ENCODE data around the gene COBL.

The COBL gene

DNA sequence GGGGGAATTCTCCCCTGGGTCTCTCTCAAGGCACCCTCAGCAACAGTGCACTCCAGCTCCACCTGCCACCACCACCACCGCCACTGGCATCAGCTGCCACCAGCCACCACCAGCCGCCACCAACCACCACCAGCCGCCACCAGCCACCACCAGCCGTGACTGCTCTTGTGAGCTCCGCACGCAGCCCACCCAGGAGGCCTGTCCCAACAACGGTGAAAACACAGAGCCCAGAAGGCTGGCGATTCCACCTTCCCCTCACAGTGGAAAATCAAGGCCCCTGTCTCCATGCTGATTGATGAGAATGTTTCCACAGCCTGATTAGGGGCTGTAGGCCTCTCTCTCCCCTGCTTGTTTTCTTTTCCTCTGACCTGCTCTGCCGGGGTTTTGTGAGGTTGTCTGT is 41.1 kb downstream of the COBL start:
- DNase-seq = no peak

DNA sequence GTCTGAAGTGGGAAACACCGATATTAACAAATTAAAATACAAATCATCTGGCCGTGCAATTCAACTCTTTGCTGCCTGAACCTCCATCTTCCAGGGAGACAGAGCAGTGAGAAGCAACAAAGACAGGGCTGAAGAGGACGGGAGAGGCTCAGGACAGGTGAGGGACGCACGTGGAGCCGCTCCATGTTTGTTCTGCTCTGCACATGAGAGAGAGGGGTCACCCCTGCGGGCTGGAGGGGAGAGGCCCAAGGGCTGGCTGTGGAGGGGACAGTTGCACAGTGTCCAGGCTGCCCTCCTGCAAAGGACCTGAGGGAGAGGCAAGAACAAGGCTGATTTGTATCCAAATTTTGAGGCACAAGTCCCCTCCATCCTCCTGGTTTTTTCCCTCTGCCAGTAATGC is 41.7 kb downstream of the COBL start:
- no peak for DNase-seq

DNA sequence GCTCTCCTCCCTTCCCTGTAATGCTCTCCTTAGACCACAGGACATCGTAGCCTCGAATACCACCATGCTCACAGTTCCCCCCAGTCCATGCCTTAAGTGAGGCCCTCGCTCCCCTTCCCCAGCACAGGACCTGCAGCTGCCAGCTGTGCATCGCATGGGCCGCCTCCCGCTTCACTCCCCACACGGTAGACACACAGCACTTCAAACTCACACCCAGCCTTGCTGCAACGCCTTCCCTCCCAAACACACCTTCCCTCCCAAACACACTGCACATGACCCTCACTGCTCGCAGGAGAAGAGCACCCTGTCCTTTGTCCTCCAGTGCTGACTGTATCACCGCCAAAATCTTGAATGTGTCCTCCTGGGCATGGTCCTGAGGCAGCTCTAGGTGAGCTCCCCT is 42.6 kb downstream of the COBL start:
- DNase-seq = no peak

DNA sequence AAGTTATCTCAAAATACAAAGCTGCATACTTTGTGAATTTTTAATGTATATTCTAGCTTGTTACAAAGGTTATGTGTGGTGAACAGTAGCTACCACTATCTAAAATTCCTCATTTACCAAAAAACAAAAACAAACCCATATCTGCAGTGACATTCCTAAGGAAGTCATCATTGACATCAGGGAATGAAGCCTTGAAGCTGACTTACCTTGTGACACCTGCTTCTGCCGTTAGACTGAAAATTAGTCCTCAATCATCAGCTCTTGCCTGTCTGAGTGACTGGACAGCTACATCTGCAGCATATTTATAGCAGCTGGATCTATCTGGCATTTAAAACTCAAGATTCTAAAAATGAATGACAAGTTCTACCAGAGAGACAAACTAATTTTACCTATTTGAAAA is 43.2 kb downstream of the COBL start:
- DNase-seq = no peak

DNA sequence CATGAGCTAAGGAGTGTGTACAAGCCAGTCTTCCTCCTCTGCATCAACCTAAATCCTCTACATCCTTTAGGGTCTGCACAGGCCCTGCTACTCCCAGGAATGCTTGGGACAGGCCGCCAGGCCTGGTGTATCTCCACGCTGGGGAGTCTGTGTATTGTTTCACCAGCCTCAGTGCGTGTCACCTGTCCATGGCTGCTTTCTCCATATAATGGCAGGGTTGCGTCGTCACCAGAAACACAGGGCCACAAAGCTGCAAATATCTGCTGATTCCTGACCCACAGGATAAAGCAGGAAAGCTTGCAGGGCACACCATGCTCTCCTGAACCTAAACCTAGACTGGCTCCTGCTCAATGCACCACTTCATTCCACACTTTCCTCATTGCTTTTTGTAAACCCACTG is 45.6 kb downstream of the COBL start:
- DNase-seq = no peak

DNA sequence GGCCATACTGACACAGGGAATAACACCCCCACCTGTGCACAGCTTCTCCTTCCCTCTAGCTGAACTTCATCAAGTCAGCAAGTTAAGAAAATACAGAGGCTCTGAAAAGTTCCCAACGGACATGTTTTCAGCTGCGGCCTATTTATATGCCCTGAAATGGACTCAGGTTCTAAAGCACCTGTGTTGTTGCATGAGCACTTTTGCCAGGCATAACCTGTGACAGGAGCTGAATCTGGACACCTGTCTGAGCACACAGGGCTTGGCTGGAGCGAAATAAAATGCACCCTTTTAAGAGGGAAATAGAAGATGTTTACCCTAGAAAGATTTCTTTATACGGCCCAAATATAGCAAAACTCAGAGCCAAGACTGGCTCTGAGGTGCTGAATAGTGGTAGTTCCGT is 46.7 kb downstream of the COBL start:
- no peak for DNase-seq

DNA sequence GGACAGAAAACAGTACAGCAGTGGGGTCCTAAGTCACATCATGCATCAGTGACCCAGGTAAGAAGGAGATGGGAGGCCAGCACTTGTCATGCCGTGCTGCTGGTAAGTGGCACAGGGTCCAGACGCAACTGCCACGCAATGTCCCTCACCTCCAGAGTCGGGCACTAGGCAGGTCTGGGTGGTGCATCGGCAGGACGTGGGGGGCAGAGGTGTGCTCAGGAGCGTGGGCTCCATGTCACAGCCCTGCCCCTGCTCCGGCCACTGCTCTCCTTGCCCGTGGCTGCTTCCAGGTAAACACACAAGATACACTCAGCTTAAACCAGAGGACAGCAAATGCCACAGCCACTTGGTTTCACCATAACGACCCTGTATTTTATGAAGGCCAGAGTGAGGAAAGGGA is 47.3 kb downstream of the COBL start:
- DNase-seq = no peak

DNA sequence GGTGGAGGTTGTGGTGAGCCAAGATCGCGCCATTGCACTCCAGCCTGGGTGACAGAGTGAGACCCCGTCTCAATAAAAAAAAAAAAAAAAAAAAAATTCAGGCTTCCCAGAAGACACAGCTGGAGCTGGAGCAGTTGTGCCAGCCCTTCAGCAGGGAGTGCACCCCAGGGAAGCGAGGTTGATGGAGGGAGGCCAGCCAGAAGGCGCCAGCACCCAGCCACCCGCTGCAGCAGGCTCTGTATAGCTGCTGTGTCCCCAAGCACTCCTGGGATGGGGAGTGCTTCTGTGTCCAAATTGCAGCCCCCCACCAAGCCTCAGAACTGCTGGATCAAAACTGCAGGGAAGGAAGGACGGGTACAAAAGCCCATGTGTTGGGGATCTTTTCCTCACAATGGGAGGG is 47.8 kb downstream of the COBL start:
- no peak for DNase-seq

DNA sequence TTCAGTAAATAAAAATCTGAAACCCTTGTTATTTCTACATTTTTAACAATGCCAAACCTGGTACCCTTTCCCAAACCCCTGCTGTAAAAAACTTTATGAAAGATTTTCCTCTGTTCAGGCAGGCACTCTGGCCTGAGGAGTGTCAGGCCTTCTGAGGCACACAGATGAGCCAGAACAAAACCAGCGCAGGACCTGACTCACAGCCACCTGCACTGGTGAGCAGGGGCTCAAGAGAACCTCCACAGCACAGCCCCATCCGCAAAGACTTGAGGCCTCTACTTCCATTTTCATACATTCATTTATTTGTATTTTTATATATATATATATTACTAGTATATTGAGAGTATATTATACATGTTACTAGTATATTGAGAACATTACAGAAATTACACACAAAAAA is 49.4 kb downstream of the COBL start:
- DNase-seq = no peak

DNA sequence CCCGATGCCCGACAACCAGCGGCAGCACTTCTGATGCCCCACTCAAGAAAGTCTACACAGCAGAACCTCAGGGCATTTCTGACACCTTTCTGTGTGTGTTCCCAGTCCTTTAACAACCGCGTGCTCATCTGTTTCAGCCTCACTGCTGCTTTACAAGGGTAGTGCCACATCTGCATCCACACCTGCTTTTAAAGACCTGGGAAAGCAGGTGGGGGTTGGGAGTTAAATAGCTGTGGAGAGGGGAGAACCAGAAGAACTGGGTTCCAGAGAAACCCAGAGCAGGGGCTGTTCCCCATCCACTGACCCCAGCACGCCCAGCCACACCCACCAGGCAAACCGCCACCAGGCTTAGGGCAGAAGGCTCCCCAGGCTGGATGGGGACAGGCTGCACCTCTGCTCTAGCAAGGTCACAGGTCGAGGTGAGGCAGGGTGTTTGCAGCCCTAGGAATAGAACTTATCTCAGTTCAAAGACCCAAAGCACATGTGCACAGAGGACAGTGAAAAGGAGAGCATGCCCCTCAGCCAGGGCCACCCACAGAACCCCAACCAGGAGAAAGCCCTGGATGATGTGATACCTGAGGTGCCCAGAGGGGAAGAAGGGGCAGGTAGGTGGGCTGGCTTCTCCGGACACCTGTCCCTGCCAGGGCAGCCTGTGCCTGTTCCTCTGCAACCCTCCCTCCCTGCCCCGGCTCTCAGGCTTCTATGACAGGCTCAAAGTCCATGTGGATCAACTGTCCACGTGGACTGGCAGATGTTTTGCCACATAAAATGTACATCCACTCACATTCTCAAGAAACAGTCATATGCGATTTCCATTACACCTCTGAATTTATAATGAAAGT is 51.3 kb downstream of the COBL start:
- DNase-seq = no peak

DNA sequence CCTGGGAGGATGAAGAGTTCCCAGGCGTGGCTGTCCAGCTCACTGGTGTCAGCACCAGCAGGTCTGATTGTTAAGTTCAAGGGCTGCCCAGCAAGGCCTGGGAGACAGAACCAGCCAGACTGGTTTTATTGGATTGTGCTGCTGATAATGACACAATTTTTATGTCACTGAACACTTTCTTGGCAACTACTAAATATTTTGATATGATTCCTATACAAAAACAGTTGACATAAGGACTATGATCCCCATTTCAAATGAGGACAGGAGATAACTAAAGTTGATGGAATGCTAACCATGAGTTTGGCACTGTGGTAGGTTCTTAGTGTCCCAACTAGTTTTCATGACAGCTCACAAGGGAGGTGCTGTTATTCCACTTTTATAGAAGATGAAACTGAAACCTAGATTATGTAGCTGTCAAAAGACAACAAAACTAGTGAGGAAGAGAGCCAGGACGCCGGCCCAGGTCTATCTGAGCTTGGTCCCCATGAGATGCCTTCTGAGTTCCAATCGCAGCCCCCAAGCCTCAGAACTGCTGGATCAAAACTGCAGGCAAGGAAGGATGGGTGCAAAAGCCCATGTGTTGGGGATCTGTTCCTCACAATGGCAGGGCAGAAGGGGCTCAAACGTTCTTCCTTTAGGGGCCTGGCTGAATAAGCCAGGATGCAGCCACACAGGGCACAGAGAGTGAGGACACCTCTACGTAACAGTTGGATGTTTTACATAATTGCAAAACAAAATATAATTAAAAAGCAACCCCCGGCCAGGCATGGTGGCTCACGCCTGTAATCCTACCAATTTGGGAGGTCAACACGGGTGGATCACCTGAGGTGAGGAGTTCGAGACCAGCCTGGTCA is 52.8 kb downstream of the COBL start:
- no peak for DNase-seq

DNA sequence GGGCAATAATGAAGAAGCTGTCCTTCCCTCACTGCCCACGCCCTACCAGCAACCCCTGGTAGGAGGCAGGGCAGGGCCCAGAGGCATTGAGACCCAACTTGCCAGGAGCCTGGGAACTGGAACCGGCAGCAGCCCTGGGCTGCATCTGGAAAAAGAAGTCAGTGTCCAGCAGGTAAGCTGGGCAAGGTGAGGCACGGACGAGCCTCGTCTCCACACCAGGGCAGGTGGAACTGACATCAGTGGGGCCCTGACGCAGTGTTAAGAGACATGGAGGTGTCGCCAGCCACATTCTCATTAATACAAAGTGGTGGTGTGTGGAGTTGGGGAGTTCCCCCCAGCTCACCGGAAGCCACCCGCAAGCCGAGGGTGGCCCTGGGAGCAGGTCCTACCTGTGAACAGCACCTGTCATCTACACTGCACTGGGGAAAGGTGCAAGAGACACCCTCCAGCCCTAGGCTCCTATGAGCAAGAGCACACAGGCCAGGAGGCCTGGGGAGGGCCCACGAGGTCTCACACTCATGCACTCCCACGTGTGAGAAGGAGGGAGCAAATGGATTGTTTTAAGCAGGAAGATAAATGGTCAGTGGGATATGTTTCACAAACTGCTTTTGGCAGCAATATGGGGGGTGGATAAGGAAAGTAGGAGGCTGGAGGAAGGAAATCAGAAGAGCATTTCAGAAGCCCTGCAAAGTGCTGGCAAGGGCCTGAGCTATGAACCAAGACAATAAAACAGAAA is 53.6 kb downstream of the COBL start:
- DNase-seq = no peak

DNA sequence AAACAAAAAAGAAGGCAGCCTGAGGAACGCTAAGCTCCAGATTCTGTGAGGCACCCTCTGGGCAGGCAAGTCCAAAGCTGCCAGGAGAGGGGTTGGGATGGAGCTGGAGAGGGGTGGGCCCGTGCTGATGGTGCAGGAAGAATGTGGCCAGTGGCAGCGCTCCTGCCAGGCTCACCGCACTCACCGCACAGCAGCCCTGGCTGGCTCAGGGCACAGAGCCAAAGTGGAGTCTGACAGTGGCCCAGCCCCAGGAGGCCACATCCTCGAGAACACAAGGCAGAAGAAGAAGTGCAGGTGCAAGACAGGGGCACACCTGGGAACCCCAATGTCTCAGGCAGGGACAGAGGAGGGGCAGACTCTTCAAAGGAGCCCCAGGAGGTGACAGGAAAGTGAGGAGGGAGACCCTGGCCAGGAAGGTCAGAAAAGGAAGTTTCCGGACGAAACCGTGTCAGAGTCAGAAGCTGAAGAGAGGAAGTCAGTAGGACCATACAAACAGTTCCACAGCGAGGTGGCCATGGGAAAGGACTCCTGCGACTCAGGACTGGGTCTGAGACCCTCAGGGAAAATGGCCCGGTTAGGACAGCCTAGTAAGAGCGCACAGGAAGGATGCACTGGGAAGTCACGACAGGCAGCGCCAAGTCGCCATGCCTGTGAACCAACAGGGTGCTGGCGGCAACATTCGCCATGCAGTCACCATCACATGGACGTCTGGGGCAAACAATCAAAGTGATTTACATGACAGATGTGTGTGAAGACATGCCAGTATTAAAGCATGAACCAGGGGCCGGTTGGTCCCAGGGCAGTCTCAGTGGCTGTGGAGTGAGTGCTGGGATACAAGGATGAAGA is 54.4 kb downstream of the COBL start:
- DNase-seq = no peak

DNA sequence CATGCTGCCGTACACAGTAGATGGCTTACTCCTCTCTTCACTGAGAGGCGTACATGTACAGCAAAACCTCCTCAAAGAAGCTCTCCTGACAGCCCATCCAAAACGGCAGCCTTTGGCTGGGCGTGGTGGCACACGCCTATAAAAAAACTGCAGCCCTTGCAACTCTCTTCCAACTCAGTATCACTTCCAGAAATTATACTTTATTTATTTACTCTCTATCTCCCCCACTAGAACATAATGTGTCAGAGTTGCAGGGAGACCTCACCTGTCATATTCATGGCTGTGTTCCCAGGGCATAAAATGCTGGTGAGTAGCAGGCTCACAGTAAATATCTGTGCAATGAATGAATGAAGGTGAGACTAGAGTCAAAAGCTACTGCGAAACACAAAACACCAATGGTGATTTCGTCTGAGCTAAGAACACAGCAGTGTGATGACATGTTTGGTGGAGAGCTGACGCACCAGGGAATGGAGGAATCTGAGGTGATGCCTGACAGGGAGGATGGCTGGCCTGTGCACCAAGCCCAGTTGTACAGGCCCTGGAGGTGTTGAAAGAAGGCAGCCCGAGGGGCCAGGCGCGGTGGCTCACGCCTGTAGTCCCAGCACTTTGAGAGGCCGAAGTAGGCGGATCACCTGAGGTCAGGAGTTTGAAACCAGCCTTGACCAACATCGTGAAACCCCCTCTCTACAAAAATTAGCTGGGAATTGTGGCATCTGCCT is 55.3 kb downstream of the COBL start:
- DNase-seq = no peak

DNA sequence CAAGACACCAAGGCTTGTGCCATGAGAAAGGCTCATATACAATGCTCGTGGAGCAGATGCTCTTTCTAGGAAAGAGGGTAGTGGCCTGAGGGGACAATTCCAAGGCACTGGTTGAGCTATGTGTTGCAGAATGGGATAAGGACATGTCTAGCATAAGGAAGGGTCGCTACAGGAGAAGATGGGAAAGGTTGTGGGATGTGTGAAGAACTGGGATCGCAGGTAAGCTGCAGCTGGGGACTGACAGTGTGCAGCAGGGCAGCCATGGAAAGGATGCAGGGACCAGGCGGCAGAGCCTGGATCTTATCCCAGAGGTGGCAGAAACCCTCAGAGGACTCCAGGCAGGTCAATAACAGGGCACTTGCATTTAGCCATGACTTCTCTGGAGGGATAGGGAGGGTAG is 56.1 kb downstream of the COBL start:
- no peak for DNase-seq

DNA sequence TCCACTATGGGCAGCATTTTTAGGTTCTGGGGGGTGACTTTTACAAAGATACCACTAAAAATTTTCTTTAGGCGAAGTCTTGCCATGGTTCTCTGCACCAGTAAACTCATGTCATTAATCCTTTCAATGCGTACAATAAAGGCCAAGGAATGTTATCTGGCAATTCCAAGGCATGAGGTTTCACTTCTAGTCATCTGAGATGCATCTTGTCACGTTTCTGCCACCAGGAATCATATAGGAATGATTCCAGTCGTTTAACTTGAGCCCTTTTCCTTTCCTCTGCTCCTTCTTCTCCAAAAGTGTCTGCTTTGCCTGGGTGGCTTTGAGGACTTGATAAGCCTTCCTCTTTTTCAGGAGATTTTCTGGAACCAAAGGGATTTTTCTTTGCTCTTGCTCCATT is 56.8 kb downstream of the COBL start:
- DNase-seq = no peak

DNA sequence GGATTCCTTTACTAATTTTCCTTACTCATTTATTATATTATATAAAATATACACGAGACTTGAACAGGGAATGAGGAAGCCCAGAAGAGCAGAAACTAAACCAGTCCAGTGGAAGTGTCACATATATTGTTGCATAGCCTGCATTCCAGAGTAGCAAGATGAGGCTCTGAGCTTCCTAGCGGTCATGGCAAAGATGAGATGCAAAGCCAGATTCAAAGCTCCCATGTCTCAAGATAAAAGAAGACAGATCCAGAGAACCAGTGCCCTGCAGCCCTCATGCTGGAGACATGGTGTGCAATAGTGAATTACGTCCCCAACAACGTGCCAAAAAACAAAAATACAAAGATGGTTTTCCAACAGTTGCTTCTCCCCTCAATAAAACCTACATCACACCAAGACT is 59.7 kb downstream of the COBL start:
- no peak for DNase-seq

DNA sequence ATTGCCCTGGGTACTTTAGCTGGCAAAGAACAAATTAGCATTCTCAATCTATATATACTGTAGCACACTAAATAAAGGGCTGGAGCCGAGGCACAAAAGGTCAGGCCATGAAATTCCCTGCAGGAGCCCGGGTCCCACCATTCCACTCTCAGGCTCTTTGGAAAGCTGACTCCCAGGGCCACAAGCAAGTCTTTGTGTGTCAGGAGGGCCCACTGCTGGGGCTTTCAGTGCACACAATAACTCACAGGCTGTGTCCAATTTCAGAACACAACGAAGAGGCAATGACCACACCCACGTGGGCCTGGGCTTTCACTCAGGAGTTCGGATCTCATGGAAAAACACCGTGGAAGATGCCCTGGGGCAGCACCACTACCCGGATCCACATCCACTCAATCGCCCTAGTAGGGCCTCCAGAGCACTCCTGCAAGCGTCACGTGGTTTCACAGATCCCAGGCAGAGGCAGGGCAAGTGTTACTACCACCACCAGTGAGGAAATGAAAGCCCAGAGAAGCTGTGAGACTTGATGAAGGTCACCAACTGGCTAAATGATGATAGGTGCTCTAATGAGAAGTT is 60.3 kb downstream of the COBL start:
- DNase-seq = no peak

DNA sequence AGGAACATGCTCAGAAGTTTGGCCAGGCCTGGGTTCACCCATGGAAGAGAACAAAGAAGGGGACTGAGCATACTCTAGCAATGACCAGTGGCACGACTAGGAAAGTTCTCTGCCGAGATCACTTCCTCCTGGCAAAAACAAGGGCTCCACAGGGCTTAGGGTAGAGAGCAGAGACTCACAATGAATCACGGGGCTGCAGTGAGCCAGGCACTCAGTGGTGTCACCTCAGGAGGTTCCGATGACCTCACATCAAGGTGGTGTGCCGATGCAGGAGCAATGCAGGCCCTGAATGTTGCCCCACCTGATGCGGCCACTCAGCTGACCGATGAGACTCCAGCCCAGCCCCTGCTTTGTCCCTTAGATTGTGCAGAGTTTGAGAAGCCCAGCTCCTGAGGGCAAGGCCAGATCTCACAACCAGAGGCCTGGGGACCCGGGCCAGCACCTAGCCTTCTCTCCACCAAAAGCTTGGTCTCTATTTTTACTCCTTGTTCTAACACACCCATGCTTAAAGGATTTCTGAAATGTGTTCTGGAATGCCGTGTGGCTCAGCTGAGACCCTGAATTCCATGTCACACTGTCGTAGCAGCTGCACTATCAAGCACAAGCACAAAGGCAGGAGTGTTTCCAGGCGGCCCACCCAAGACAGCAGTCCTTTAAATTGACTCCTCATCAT is 60.9 kb downstream of the COBL start:
- no peak for DNase-seq

DNA sequence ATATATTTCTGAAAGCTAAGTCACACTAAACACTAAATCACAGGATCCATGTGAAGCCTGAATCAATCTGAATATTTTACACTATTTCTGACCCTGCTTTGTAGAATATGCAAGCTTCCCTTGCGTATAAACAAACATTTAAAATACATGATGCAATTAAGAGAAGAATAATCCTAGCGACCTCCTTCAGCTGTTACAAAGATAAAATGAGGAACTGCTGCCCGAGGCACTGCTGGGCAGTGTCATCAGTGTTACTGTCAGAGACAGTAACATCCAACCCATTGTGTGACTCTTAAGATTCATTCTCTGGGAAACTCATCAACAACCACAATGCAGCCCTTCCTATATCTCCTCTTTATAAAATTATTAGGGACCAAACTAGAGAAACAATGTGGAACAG is 61.6 kb downstream of the COBL start:
- DNase-seq = no peak

DNA sequence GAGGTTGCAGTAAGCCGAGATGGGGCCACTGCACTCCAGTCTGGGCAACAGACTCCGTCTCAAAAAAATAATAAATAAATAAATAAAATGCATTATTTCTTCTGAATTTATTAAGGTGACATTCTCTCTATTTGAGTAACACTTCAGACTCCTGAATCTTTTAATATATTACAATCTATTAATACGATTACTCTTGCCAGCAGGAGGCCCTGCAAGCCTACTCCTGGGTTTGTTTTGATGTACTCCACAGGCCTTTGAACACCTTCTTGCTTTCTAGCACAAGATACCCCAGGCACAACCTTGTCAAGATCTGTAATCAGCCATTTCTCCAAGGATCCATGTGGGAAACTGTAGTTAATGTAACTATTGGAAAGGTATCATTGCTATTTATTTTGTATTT is 63.5 kb downstream of the COBL start:
- DNase-seq = no peak
